ENCODE measurements around the gene KCNIP1. TPM values are rescaled to one million over a fixed set of nuclear protein-coding genes. Genes with fewer than 3 reads are reported as not detected.

KCNIP1 gene
- total and polyA plus RNA-seq, 11 donors = 0.52 to 1.3 (median 1.2) TPM; not detected in 8

DNA sequence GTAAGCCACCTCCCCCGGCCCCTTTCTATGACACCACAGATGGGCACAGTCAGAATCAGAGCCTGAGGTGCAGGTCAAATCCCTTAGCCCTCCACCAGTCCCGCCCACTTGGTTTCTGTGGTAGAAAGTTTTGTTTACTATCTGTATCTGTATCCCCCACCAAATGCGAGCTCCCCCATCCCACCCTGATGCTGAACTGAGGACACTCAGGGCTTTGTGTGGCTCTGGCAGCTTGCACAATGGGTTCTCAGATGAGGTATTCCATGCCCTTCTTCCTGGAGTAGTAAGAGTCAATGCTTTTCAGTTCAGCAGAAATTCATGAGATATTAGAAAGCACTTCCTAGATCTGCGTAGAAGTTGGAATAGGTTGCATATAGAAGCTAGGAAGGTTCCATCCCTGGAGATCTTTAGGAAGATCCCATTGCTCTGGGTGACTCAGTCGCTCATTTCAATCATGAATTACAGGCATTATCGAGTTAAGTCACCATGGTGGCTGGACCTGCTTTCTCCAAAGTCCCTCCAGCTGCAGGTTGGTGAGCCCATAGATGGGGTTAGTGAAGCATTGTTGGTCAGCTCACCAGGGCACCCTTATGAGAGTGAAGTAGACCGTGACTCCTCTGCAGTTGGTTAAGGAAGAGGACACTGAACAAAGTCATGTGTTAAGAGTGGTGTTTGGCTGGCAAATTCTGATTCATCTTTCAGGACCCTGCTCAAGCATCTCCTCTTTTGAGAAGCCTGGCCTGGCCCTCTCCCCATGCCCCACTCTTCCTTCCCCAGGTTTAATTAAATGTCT is 10.6 kb upstream of the KCNIP1 start:
- Histone ChIP-seq H3K4me1 (peaks cover 0 to 19% (median 8%) of the 10 kb centered on the region in 12 donors), H3K9me3 (no peaks in the 10 kb centered on the region), H3K36me3 (no peaks in the 10 kb centered on the region), H3K4me3 (no peak overlapping the region), H3K27me3 (peaks cover 0 to 5% (median 0%) of the 10 kb centered on the region in 9 donors), H3K27ac (no peak overlapping the region)
- DNase-seq (no peak), ATAC-seq (no peak)
- 91 to 98% (median 96%) methylated on average over 7 of the region's 7 CpGs for WGBS, 4 donors
- intact Hi-C loops (cut with DNase I) = no loop called here
- TF ChIP-seq, protein P1, sequence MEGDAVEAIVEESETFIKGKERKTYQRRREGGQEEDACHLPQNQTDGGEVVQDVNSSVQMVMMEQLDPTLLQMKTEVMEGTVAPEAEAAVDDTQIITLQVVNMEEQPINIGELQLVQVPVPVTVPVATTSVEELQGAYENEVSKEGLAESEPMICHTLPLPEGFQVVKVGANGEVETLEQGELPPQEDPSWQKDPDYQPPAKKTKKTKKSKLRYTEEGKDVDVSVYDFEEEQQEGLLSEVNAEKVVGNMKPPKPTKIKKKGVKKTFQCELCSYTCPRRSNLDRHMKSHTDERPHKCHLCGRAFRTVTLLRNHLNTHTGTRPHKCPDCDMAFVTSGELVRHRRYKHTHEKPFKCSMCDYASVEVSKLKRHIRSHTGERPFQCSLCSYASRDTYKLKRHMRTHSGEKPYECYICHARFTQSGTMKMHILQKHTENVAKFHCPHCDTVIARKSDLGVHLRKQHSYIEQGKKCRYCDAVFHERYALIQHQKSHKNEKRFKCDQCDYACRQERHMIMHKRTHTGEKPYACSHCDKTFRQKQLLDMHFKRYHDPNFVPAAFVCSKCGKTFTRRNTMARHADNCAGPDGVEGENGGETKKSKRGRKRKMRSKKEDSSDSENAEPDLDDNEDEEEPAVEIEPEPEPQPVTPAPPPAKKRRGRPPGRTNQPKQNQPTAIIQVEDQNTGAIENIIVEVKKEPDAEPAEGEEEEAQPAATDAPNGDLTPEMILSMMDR (IDR thresholded peaks at IDR 0.05) = no peak
- TF ChIP-seq POLR2A (IDR thresholded peaks at IDR 0.05) = no peak

DNA sequence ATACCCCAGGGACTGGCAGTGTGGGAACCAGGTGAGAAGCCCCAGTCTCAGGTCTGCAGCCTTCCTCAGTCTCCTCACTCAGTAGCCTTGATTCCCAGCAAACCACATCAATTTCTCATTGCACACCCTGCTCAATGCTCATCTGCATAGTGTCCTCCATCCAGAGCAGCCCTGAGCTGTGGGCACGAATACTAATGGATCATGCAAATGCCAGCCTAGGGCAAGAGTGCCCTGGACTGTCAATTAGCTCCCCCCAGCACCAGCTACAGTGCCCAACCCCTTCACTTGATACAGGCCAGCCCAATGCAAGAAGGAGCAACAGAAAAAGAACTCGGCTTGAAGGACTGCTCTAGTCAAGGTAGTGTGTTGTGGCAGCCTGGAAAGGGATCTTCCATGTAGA is 9.8 kb upstream of the KCNIP1 start:
- intact Hi-C loops (cut with DNase I) = no loop called here
- no peaks in the 10 kb centered on the region for H3K36me3 ChIP-seq
- H3K4me1 ChIP-seq = peaks cover 0 to 19% (median 8%) of the 10 kb centered on the region in 12 donors
- no peak overlapping the region for H3K27ac ChIP-seq
- no peak overlapping the region for H3K4me3 ChIP-seq
- H3K9me3 ChIP-seq = no peaks in the 10 kb centered on the region
- peaks cover 0 to 6% (median 0%) of the 10 kb centered on the region in 9 donors for H3K27me3 ChIP-seq
- no peak for ATAC-seq
- WGBS, 4 donors = 88 to 100% (median 93%) methylated on average over 2 of the region's 2 CpGs
- DNase-seq = no peak
- no peak for TF ChIP-seq POLR2A (IDR thresholded peaks at IDR 0.05)
- TF ChIP-seq, protein P1 (IDR thresholded peaks at IDR 0.05) = no peak

DNA sequence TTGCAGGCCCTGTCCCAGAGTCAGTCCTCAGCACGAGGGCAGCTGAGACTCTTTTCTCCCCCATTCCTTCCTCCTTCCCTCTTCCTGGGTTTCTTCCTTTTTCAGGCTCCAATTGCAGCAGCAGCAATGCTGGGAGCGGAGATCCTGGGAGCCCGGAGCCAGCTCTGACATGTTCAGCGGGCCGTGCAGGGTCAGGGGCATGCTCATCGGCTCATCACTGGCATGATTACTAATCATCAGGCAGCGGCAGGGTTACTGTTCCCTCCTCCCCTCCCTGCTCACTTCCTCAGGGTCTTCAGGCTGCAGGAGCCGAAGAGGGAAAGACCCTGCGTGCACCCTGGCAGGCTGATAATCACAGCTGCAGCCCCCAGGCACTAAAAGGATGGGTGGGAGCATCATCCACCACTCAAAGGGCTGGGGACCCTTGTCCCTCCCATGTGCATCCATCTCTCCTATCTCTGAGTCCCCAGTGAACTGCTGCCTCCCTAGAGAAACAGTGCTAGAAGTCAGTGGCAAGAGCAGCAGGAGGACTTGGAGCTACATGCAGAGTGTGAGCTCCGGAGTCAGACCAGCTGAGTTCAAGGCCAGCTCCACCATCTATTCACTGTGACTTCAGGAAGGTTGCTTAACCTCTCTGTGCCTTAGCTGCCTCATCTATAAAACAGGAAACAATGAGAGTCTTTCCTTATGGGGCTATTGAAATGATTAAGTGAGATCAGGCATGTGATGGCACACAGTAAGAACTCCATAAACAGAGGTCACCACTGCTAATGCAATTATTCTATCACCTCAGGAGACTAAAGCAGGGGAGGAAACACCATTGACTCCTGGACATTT is 7.8 kb upstream of the KCNIP1 start:
- no peak overlapping the region for H3K4me3 ChIP-seq
- peaks cover 0 to 15% (median 8%) of the 10 kb centered on the region in 12 donors for H3K4me1 ChIP-seq
- intact Hi-C loops (cut with DNase I) = no loop called here
- no peaks in the 10 kb centered on the region for H3K9me3 ChIP-seq
- H3K27me3 ChIP-seq = peaks cover 0 to 6% (median 0%) of the 10 kb centered on the region in 9 donors
- no peaks in the 10 kb centered on the region for H3K36me3 ChIP-seq
- 58 to 66% (median 64%) methylated on average over 9 to 10 of the region's 10 CpGs for WGBS, 4 donors
- ATAC-seq (no peak), DNase-seq (no peak)
- no peak overlapping the region for H3K27ac ChIP-seq
- no peak for TF ChIP-seq POLR2A (IDR thresholded peaks at IDR 0.05)
- TF ChIP-seq, protein P1 (IDR thresholded peaks at IDR 0.05) = no peak

DNA sequence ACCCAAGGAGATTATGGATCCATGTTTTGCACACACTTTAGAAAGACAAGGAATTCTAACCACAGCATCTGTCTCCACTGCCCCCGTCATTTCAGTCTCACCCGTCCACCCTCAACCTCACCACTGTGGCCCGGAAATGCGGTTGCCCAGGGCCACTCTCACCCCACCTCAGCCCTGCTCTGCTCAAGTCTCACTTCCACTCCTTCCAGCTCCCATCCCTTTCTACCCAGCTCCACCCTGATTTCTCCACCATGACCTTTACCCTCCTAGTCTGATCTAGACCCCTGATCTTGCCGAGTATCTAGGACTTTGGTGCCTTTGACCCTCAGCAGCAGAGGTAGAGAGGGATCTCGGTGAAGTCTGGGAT is 7.2 kb upstream of the KCNIP1 start:
- DNase-seq (no peak), ATAC-seq (no peak)
- TF ChIP-seq POLR2A (IDR thresholded peaks at IDR 0.05) = no peak
- TF ChIP-seq, protein P1 (IDR thresholded peaks at IDR 0.05) = no peak
- intact Hi-C loops (cut with DNase I) = no loop called here
- Histone ChIP-seq H3K36me3 (no peaks in the 10 kb centered on the region), H3K4me3 (no peak overlapping the region), H3K27me3 (peaks cover 0 to 7% (median 0%) of the 10 kb centered on the region in 9 donors), H3K27ac (no peak overlapping the region), H3K4me1 (peaks cover 0 to 9% (median 5%) of the 10 kb centered on the region in 12 donors), H3K9me3 (no peaks in the 10 kb centered on the region)
- 80 to 98% (median 89%) methylated on average over 6 of the region's 6 CpGs for WGBS, 4 donors

All from heart left ventricle (tissue), 16 donors.